HCT116 (cell line): ENCODE results near the gene ABCC10.

ENCODE experiments used
- CEBPB ChIP-seq: IDR thresholded peaks from 2 replicates; pipeline ENCODE4 v1.6.1; 2012; ENCODE audit warnings: low read depth
- EGR1 ChIP-seq: IDR thresholded peaks from 2 replicates; pipeline ENCODE4 v1.6.1; 2012; ENCODE audit warnings: low read depth
- EZH2 ChIP-seq: fragments of 200-600 bp; sonication (generic); IDR thresholded peaks from 2 replicates; pipeline ENCODE4 v1.6.1; 2017; ENCODE audit warnings: antibody characterized with exemption, mixed run types
- EZH2phosphoT487 ChIP-seq: fragments of 200-600 bp; IDR thresholded peaks from 2 replicates; pipeline ENCODE4 v1.6.1; 2018; ENCODE audit warnings: antibody characterized with exemption, borderline replicate concordance
- POLR2A ChIP-seq: IDR thresholded peaks from 2 replicates; pipeline ENCODE4 v1.7.0; 2011; ENCODE audit warnings: borderline replicate concordance; ENCODE audit not compliant: insufficient read depth, insufficient read length; ENCODE audit errors: extremely low read depth
- ZNF274 ChIP-seq: fragments of 200-500 bp; sonication (Bioruptor generic); IDR thresholded peaks from 2 replicates; pipeline ENCODE4 v1.6.1; 2014; ENCODE audit warnings: mild to moderate bottlenecking, low read depth, low read length, inconsistent platforms
- TF ChIP-seq, protein P1 (sequence below): IDR thresholded peaks from 2 replicates; pipeline ENCODE4 v1.6.1; 2012; ENCODE audit warnings: low read depth
- TF ChIP-seq, protein P2 (sequence below), 3 experiments: fragments of 200-600 bp in 1 of 3; sonication (generic) in 1 of 3; IDR thresholded peaks in 2 of 3; conservative IDR thresholded peaks in 1 of 3; 2 replicates each; pipeline ENCODE4 v1.5.1; 2012 to 2017; ENCODE audit warnings: low read depth in 2 of 3, low read length in 2 of 3, antibody characterized with exemption in 1 of 3, borderline replicate concordance in 1 of 3, control low read depth in 1 of 3, mild to moderate bottlenecking in 1 of 3, mixed read lengths in 1 of 3, mixed run types in 1 of 3, moderate library complexity in 1 of 3; ENCODE audit not compliant: insufficient read depth in 1 of 3
- TF ChIP-seq, protein P3 (sequence below): IDR thresholded peaks from 2 replicates; pipeline ENCODE4 v1.6.1; 2011; ENCODE audit warnings: mild to moderate bottlenecking, low read length, moderate library complexity; ENCODE audit not compliant: insufficient replicate concordance; ENCODE audit errors: extremely low read depth
- TF ChIP-seq, protein P4 (sequence below): IDR thresholded peaks from 2 replicates; pipeline ENCODE4 v1.6.1; 2012

DNA sequence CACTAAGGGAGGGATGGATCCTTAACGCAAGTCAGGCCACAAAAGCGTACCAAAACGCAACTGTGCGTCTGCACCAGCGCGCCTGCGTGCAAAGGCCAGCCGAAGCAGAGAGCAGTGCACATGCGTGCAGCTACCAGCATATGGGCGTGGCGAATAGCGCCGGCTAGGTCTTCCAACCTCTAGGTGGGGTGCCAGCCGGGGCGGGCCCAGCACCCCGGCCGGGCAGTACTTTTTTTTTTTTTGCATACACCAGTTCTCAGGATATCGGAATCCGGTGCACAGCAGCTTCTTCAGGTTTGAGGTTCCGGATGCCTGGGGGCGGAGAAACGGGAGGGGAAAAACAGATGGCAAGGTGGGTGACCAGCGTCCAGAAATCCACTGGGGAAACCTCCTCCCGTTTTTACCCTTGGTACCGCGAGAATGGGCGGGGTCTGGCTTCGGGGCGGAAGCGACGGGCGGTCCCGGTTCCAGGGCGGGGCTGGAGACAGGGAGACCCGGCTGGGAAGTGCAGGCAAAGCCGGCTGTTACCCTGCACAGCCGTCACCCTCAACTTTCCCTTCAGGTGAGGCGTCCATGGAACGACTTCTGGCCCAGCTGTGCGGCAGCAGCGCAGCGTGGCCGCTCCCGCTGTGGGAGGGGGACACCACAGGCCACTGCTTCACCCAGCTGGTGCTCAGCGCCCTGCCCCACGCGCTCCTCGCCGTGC, at the start of gene ABCC10:
- TF ChIP-seq, protein P1, sequence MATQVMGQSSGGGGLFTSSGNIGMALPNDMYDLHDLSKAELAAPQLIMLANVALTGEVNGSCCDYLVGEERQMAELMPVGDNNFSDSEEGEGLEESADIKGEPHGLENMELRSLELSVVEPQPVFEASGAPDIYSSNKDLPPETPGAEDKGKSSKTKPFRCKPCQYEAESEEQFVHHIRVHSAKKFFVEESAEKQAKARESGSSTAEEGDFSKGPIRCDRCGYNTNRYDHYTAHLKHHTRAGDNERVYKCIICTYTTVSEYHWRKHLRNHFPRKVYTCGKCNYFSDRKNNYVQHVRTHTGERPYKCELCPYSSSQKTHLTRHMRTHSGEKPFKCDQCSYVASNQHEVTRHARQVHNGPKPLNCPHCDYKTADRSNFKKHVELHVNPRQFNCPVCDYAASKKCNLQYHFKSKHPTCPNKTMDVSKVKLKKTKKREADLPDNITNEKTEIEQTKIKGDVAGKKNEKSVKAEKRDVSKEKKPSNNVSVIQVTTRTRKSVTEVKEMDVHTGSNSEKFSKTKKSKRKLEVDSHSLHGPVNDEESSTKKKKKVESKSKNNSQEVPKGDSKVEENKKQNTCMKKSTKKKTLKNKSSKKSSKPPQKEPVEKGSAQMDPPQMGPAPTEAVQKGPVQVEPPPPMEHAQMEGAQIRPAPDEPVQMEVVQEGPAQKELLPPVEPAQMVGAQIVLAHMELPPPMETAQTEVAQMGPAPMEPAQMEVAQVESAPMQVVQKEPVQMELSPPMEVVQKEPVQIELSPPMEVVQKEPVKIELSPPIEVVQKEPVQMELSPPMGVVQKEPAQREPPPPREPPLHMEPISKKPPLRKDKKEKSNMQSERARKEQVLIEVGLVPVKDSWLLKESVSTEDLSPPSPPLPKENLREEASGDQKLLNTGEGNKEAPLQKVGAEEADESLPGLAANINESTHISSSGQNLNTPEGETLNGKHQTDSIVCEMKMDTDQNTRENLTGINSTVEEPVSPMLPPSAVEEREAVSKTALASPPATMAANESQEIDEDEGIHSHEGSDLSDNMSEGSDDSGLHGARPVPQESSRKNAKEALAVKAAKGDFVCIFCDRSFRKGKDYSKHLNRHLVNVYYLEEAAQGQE, result no peak
- TF ChIP-seq, protein P2, sequence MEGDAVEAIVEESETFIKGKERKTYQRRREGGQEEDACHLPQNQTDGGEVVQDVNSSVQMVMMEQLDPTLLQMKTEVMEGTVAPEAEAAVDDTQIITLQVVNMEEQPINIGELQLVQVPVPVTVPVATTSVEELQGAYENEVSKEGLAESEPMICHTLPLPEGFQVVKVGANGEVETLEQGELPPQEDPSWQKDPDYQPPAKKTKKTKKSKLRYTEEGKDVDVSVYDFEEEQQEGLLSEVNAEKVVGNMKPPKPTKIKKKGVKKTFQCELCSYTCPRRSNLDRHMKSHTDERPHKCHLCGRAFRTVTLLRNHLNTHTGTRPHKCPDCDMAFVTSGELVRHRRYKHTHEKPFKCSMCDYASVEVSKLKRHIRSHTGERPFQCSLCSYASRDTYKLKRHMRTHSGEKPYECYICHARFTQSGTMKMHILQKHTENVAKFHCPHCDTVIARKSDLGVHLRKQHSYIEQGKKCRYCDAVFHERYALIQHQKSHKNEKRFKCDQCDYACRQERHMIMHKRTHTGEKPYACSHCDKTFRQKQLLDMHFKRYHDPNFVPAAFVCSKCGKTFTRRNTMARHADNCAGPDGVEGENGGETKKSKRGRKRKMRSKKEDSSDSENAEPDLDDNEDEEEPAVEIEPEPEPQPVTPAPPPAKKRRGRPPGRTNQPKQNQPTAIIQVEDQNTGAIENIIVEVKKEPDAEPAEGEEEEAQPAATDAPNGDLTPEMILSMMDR (IDR thresholded peaks at IDR 0.05 in 2 of 3, conservative IDR thresholded peaks at IDR 0.05 in 1 of 3; ENCODE audit: borderline replicate concordance in 1 of 3, insufficient read depth in 1 of 3, low read depth in 2 of 3, low read length in 2 of 3), result peak in 2 of 3 experiments; percentile 28 to 51; a peak in 4 of 6 replicates
- TF ChIP-seq POLR2A, result peak; percentile 93
- TF ChIP-seq, protein P3, sequence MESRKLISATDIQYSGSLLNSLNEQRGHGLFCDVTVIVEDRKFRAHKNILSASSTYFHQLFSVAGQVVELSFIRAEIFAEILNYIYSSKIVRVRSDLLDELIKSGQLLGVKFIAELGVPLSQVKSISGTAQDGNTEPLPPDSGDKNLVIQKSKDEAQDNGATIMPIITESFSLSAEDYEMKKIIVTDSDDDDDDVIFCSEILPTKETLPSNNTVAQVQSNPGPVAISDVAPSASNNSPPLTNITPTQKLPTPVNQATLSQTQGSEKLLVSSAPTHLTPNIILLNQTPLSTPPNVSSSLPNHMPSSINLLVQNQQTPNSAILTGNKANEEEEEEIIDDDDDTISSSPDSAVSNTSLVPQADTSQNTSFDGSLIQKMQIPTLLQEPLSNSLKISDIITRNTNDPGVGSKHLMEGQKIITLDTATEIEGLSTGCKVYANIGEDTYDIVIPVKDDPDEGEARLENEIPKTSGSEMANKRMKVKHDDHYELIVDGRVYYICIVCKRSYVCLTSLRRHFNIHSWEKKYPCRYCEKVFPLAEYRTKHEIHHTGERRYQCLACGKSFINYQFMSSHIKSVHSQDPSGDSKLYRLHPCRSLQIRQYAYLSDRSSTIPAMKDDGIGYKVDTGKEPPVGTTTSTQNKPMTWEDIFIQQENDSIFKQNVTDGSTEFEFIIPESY, result peak; percentile 92
- TF ChIP-seq, protein P4, sequence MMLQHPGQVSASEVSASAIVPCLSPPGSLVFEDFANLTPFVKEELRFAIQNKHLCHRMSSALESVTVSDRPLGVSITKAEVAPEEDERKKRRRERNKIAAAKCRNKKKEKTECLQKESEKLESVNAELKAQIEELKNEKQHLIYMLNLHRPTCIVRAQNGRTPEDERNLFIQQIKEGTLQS, result no peak
- TF ChIP-seq EZH2, result no peak
- no peak for TF ChIP-seq EZH2phosphoT487
- no peak for TF ChIP-seq EGR1
- TF ChIP-seq CEBPB, result no peak
- no peak for TF ChIP-seq ZNF274
